GM18951 (cell line): Measurements from ENCODE around the gene BNC2.

Experiments
- POLR2A ChIP-seq: IDR thresholded peaks from 4 replicates; pipeline ENCODE4 v1.6.1; 2011; ENCODE audit warnings: mild to moderate bottlenecking; ENCODE audit not compliant: insufficient read length, insufficient read depth; ENCODE audit errors: extremely low read depth
- in situ Hi-C: fragments of 300-500 bp; cut with MboI; formaldehyde crosslinking; loops from one replicate; pipeline ENCODE4 v1.12.0; 2022; ENCODE audit warnings: low sequenced_read_pairs, mixed read lengths, inconsistent platforms; ENCODE audit not compliant: unreplicated experiment

Gene BNC2

GRCh38 chr9:16595227-16595626 is 275.2 kb downstream of the BNC2 start:
- no peak for TF ChIP-seq POLR2A
- in situ Hi-C loops = no loop called here

GRCh38 chr9:16594787-16595186 is 275.7 kb downstream of the BNC2 start:
- TF ChIP-seq POLR2A = no peak
- in situ Hi-C loops = no loop called here

- no peak for TF ChIP-seq POLR2A
- in situ Hi-C loops = no loop called here
Measured at GRCh38 chr9:16593746-16594145, 276.7 kb downstream of the BNC2 start.

- no peak for TF ChIP-seq POLR2A
- in situ Hi-C loops = no loop called here
Measured at GRCh38 chr9:16591092-16591491, 279.4 kb downstream of the BNC2 start.

GRCh38 chr9:16585591-16585990 is 284.9 kb downstream of the BNC2 start:
- in situ Hi-C loops = no loop called here
- no peak for TF ChIP-seq POLR2A

GRCh38 chr9:16579872-16580432 is 290.5 kb downstream of the BNC2 start:
- TF ChIP-seq POLR2A = no peak
- in situ Hi-C loops = no loop called here

- no peak for TF ChIP-seq POLR2A
- in situ Hi-C loops = no loop called here
Measured at GRCh38 chr9:16575986-16576245, 294.6 kb downstream of the BNC2 start.

- TF ChIP-seq POLR2A = no peak
- in situ Hi-C loops = no loop called here
Measured at GRCh38 chr9:16575142-16575985, 295.1 kb downstream of the BNC2 start.

- in situ Hi-C loops = no loop called here
- TF ChIP-seq POLR2A = no peak
Measured at GRCh38 chr9:16572005-16572734, 298.3 kb downstream of the BNC2 start.

GRCh38 chr9:16571127-16571802 is 299.2 kb downstream of the BNC2 start:
- in situ Hi-C loops = no loop called here
- no peak for TF ChIP-seq POLR2A

GRCh38 chr9:16563446-16563845 is 307.0 kb downstream of the BNC2 start:
- in situ Hi-C loops = no loop called here
- TF ChIP-seq POLR2A = no peak

- in situ Hi-C loops = no loop called here
- TF ChIP-seq POLR2A = no peak
Measured at GRCh38 chr9:16561121-16561520, 309.3 kb downstream of the BNC2 start.

GRCh38 chr9:16559418-16560188 is 310.9 kb downstream of the BNC2 start:
- in situ Hi-C loops = no loop called here
- no peak for TF ChIP-seq POLR2A
